Prostate gland (tissue), 2 donors: ENCODE results near the gene USF1. TPM values are rescaled to one million over a fixed set of nuclear protein-coding genes. Genes with fewer than 3 reads are reported as not detected.
"Not testable (repeated sequence)": the region's sequence is repeated elsewhere in the genome, so short reads cannot be mapped to it uniquely, and the experiment has no call there.

Experiments
- DNase-seq: peaks from one replicate; pipeline ENCODE4 v3.0.0-alpha.2; 2019; ENCODE audit warnings: low spot score
- H3K27ac ChIP-seq, 2 donors: fragments of 200-600 bp; sonication (generic); 2 replicates each; pipeline ENCODE4 v1.5.1; 2017 to 2019
- H3K27me3 ChIP-seq: fragments of 200-600 bp; sonication (generic); replicated peaks from 2 replicates; pipeline ENCODE4 v1.5.1; 2019; ENCODE audit not compliant: insufficient read depth
- H3K36me3 ChIP-seq, 2 donors: fragments of 200-600 bp; sonication (generic); 1 replicate in 1 of 2; 2 replicates in 1 of 2; pipeline versions ENCODE4 v1.5.1 to v1.8.1; 2017 to 2019
- H3K4me1 ChIP-seq: fragments of 200-600 bp; sonication (generic); replicated peaks from 2 replicates; pipeline ENCODE4 v1.5.1; 2019
- H3K4me3 ChIP-seq, 2 donors: fragments of 200-600 bp; sonication (generic); 2 replicates each; pipeline ENCODE4 v1.5.1; 2017 to 2019
- H3K9me3 ChIP-seq: fragments of 200-600 bp; sonication (generic); 2 replicates; pipeline ENCODE4 v1.5.1; 2017
- CTCF ChIP-seq, 4 experiments: fragments of 200-600 bp in 2 of 4; fragments of 450-650 bp in 2 of 4; sonication (generic) in 2 of 4; IDR thresholded peaks; 1 replicate in 3 of 4; 2 replicates in 1 of 4; pipeline ENCODE4 v1.5.1; 2016 to 2019; ENCODE audit warnings: antibody characterized with exemption in 4 of 4, mild to moderate bottlenecking in 2 of 4, moderate library complexity in 2 of 4
- POLR2A ChIP-seq: fragments of 450-650 bp; IDR thresholded peaks from one replicate; pipeline ENCODE4 v1.6.1; 2016; ENCODE audit warnings: antibody characterized with exemption, mild to moderate bottlenecking
- POLR2AphosphoS5 ChIP-seq: sonication (generic); formaldehyde crosslinking; IDR thresholded peaks from one replicate; pipeline ENCODE4 v1.6.1; 2017; ENCODE audit warnings: antibody characterized with exemption
- WGBS: methylation state at CpG from one replicate; pipeline ENCODE4 v1.1.5; 2018; 5-methylcytosine and 5-hydroxymethylcytosine counted together
- intact Hi-C: fragments of 100-400 bp; cut with DNase I; formaldehyde crosslinking; loops from one replicate; pipeline ENCODE4 v1.14.2; 2022
- total RNA-seq, 2 donors: library from RNA; depleted of rRNA; stranded (reverse); fragments of >200 nt; gene quantifications; one replicate each; pipeline ENCODE4 v1.1.0, GENCODE V29; 2016

Gene USF1
- total RNA-seq, 2 donors from 2014 or later: 46.3 to 65.8 TPM

GRCh38 chr1:161069731-161070270 lies 24.0 kb upstream of the USF1 start, which contains the start of gene ARHGAP30:
TSS of gene ARHGAP30 (minus strand) at chr1:161069891. CDS start at chr1:161069624, 267 bp downstream.
- no peaks in the 10 kb centered on the region for H3K4me1 ChIP-seq
- no peak for TF ChIP-seq POLR2AphosphoS5
- no peak for TF ChIP-seq CTCF (IDR thresholded peaks at IDR 0.05)
- no peak for TF ChIP-seq POLR2A
- no peak within 1 kb of the TSS for H3K27ac ChIP-seq
- intact Hi-C loops: no loop called here
- peak within 1 kb of the TSS; percentile 2 to 5 for H3K4me3 ChIP-seq
- WGBS: 78% methylated on average over 9 of the region's 9 CpGs
- no peak for DNase-seq
- no peaks in the 10 kb centered on the region for H3K36me3 ChIP-seq
- H3K9me3 ChIP-seq: no peaks in the 10 kb centered on the region
- no peaks in the 10 kb centered on the region for H3K27me3 ChIP-seq

GRCh38 chr1:161069241-161069640 lies 23.5 kb upstream of the USF1 start:
- intact Hi-C loops: no loop called here
- TF ChIP-seq POLR2A (no peak), POLR2AphosphoS5 (no peak), CTCF (IDR thresholded peaks at IDR 0.05) (no peak)
- WGBS: 79% methylated on average over 9 of the region's 9 CpGs
- DNase-seq: no peak
- H3K4me1 ChIP-seq: no peaks in the 10 kb centered on the region
- H3K27me3 ChIP-seq: no peaks in the 10 kb centered on the region
- H3K36me3 ChIP-seq: no peaks in the 10 kb centered on the region
- no peaks in the 10 kb centered on the region for H3K9me3 ChIP-seq
- peak overlapping the region; percentile 2 to 5 for H3K4me3 ChIP-seq
- no peak overlapping the region for H3K27ac ChIP-seq

DNA sequence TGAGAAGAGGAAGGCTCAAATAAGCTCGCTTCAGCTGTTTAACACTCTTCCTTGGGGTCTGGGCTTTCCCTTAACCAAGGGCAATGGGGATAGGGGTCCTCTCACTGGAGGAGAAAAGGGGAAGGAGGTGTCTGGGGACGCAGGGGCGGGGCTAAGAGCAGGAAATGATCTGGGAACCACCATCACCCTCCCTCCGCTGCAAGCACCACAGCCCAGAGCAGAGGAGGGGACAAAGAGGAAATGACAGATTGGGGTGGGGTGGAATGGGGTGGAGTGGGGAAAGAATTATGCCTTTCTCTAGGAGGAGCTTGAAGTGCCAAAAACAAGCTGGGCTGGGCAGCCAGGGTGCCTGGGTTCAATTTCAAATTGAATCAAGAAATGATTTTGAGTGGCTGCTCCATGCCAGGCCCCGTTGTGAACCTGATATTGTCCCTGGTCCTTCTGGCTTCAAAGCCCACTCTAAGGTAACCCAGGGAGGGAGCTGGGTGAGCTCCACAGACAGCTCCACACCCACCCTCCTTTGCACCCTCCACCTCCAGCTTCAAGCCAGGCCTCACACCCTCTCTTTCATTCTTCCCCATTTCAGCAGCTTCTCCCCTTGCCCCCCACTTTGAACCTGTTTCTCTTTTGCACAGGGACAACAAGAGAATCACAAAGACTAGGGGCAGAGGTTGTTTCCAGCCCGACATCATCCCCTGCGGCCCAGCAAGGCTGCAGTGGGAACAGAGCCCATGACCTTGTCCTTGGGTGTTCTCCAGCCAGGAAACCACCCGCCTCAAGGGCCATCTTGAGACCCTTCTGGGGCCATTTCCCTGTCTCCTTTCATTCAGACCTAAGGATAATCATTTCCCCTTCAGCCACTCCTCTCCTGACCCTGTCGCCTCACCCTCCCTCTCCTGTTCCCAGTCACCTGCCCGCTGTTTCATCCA lies 22.8 kb upstream of the USF1 start:
- Histone ChIP-seq H3K4me1 (no peaks in the 10 kb centered on the region), H3K9me3 (no peaks in the 10 kb centered on the region), H3K4me3 (no peak overlapping the region), H3K36me3 (no peaks in the 10 kb centered on the region), H3K27me3 (no peaks in the 10 kb centered on the region), H3K27ac (no peak overlapping the region)
- intact Hi-C loops: no loop called here
- no peak for DNase-seq
- no peak for TF ChIP-seq POLR2AphosphoS5
- peak; percentile 20 for TF ChIP-seq POLR2A
- WGBS: 78% methylated on average over 10 of the region's 10 CpGs

DNA sequence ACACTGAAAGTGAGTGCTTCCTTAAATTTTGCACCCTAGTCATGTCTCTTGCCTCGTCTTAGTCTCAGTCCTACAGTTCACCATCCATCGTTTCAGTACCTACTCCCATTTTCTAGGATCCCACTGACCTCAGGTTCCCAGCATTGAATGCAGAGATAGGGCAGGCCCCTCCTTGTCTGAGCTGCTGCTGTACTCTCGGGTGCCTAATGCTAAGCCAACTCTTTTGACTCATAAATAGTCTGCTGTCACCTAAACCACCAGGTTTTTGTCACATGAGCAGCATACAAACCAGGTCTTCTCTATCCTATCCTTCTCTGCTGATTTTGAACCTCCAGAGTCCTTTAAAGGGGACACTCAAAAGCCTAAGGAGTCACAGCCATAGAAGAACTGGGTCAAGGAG lies 20.9 kb upstream of the USF1 start:
- no peak for TF ChIP-seq CTCF (IDR thresholded peaks at IDR 0.05)
- TF ChIP-seq POLR2A: no peak
- no peak for TF ChIP-seq POLR2AphosphoS5
- H3K27ac ChIP-seq: no peak overlapping the region
- no peaks in the 10 kb centered on the region for H3K9me3 ChIP-seq
- WGBS: 70% methylated on average over 3 of the region's 3 CpGs
- no peak overlapping the region for H3K4me3 ChIP-seq
- no peak for DNase-seq
- no peaks in the 10 kb centered on the region for H3K4me1 ChIP-seq
- H3K27me3 ChIP-seq: no peaks in the 10 kb centered on the region
- intact Hi-C loops: no loop called here
- no peaks in the 10 kb centered on the region for H3K36me3 ChIP-seq

- H3K27ac ChIP-seq, H3K4me1 ChIP-seq, H3K4me3 ChIP-seq, DNase-seq, H3K27me3 ChIP-seq, H3K36me3 ChIP-seq, intact Hi-C loops, H3K9me3 ChIP-seq: not testable (repeated sequence)
- 91% methylated on average over 7 of the region's 7 CpGs for WGBS
Observed at GRCh38 chr1:161065681-161066080, 19.9 kb upstream of the USF1 start.

DNA sequence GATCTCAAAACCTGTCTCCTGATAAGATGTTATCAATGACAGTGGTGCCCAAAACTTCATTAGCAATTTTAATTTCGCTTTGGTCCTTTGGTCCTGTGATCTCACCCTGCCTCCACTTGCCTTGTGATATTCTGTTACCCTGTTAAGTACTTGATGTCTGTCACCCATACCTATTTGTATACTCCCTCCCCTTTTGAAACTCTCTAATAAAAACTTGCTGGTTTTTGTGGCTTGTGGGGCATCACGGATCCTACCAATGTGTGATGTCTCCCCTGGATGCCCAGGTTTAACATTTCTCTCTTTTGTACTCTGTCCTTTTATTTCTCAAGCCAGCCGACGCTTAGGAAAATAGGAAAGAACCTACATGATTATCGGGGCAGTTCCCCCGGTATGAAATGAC lies 18.2 kb upstream of the USF1 start:
- H3K9me3 ChIP-seq, intact Hi-C loops, H3K36me3 ChIP-seq, DNase-seq, H3K27ac ChIP-seq, H3K4me1 ChIP-seq, H3K27me3 ChIP-seq, H3K4me3 ChIP-seq: not testable (repeated sequence)
- 61% methylated on average over 6 of the region's 6 CpGs for WGBS
